HG03103 (cell line): ENCODE results near the gene GLCE.

Experiments
- ATAC-seq: cut with Tn5 transposase; IDR thresholded peaks from one replicate; pipeline ENCODE4 v1.9.1; 2021; ENCODE audit warnings: low read depth; ENCODE audit not compliant: unreplicated experiment

GLCE gene

GRCh38 chr15:69194025-69194827, 33.8 kb downstream of the GLCE start:
- no peak for ATAC-seq

- ATAC-seq, result no peak
These were observed 34.4 kb downstream of the GLCE start for GRCh38 chr15:69194854-69195253.

- ATAC-seq, result no peak
These were observed 40.7 kb downstream of the GLCE start for GRCh38 chr15:69200832-69201745.

DNA sequence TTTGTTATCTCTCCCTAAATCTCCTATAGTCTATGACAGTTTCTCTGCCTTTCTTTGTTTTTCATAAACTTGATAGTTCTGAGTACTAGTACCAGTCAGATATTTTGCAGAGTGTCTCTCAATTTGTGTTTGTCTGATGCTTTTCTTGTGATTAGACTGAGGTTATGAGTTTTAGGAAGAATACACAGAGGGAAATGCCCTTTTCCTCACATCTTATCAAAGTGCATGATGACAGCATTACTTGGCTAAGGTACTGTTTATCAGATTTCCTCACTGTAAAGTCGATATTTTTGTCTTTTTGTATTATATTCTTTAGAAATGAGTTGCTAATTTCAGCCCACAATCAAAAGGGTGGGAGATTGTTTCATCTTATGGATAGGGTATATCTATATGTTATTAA, 45.6 kb downstream of the GLCE start:
- ATAC-seq, result no peak

DNA sequence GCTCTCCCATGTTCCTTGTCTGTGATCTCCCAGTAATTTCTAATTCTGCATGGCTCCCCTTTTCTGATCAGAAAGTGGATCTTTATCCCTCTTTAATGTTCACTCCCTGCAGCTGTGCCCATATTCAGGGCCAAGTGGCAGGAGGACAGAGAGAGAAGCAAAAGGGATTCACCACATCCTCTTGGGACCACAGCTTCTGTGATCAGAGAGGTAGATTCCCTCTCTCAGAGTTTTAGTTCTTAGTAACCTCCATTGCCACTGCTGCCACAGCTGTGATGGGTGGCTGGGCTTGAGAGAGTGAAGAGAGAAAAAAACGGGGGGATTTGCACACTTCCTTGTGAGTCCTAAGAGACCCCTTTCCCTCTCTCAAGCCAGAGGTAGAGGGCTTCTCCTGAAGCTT, 49.2 kb downstream of the GLCE start:
- no peak for ATAC-seq

DNA sequence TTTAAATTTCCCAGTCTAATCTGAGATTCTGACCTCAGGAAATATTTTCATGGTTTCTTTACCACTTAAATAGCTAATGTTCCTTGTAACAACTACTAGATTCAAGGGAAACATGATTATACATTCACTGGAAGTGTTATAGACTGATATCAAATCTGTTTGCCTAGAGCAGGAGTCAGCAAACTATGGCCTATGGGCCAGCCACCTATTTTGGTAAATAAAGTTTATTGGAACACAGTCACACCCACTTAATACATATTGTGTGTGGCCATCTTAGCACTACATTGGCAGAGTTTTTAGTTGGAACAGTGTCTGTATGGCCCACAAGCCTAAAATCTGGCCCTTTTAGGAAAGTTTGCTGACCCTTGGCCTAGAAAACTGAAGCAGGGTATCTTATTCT, 50.1 kb downstream of the GLCE start:
- ATAC-seq, result no peak

GRCh38 chr15:69213786-69214185, 53.4 kb downstream of the GLCE start:
- ATAC-seq, result no peak

DNA sequence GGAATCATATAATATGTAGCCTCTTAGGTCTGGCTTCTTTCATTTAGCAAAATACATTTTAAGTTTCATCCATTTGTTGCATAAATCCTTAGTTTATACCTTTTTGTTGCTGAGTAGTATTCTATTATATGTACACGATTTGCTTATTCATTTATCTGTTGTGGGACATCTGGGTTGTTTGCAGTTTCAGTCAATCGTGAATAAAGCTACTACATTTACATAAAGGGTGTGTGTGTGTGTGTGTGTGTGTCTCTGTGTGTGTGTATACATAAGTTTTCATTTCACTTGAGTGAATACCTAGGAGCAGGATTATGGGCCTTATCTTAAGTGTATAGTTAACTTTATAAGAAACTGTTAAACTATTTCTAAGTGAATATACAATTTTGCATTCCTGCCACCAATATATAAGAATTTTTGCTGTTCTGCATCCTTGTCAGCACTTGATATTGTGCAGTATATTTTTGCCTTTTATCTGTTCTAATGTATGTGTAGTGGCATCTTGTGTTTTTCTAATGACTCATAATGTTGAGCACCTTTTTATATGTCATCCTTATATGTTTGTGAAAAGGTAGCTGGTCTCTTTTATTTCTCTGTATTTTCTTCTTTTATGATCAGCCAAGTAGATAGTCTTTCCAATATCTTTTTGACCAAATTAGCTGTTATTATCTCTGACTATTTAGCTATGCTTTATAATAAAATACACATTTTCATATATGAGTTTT, 55.0 kb downstream of the GLCE start:
- ATAC-seq, result no peak

GRCh38 chr15:69217381-69217780, 56.9 kb downstream of the GLCE start:
- ATAC-seq, result no peak

- ATAC-seq, result no peak
These were observed 59.3 kb downstream of the GLCE start for GRCh38 chr15:69219690-69220089.

GRCh38 chr15:69222002-69222474, 61.6 kb downstream of the GLCE start:
- no peak for ATAC-seq

- ATAC-seq, result no peak
These were observed 62.8 kb downstream of the GLCE start for GRCh38 chr15:69223083-69223813.

GRCh38 chr15:69224383-69224782, 63.9 kb downstream of the GLCE start:
- ATAC-seq, result no peak

GRCh38 chr15:69225355-69226022, 65.1 kb downstream of the GLCE start:
- ATAC-seq, result no peak

DNA sequence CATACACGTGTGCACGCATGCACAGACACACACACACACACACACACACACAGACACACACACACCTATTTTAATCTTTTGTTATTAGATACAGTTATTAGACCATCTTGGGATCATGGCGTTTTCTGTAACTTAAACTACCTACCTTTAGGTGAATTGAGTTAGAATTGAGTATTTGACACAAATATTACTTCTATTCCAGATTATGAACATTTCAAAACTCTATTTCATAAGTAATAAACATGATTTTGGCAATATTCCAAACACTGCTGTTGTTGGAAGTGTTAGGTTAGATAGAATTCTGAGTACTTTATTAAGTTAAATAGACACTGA, 65.6 kb downstream of the GLCE start:
- no peak for ATAC-seq

DNA sequence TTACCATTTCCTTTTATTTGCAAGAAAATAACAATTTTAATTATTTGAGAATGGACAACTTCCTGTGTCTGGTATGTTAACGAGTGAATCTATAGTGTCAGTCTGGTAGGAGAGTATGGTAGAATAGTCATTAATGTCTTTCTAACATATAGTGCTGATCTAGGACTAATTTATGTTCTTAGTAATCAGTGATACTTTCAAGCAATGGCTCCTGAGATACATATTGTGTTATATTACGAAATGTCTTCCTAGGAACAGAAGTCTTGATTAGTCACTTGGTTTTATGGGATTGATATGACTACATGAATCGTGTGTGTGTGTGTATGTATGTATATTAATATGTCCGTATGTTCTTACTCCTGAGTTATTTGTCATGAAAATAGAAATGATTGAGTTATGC, 71.7 kb downstream of the GLCE start:
- ATAC-seq, result no peak

- ATAC-seq, result no peak
These were observed 72.3 kb downstream of the GLCE start for GRCh38 chr15:69232765-69233164.

GRCh38 chr15:69234676-69235075, 74.2 kb downstream of the GLCE start:
- ATAC-seq, result no peak

DNA sequence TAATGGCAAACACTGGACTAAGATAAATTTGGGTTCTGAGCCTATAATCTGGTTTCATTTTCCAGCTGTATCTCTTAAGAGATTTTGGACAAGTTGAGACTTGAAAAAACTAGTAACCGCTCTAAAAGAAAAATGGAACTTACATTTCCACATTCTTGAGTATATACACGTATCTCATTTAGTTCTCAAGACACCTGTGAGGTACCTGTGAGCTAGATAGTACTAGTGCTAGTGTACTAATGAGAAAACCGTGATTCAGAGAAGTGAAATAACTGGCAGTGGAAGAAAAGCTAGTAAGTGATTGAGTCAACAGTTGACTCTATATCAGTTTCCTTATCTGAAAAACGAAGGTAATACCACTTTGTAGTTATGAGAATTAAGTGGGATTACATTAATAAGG, 76.1 kb downstream of the GLCE start:
- no peak for ATAC-seq

- no peak for ATAC-seq
These were observed 77.3 kb downstream of the GLCE start for GRCh38 chr15:69237718-69238117.
